Endothelial cell (in vitro differentiated cells): ENCODE measurements around the gene NT5C1B. TPM values are rescaled to one million over a fixed set of nuclear protein-coding genes. Genes with fewer than 3 reads are reported as not detected.

Experiments used
- DNase-seq: peaks from one replicate; pipeline ENCODE4 v3.0.0; 2021; ENCODE audit warnings: low spot score
- H3K27ac Mint-ChIP-seq: one replicate; pipeline ENCODE4 v1.8.0; 2021; ENCODE audit warnings: mixed read lengths, inconsistent platforms; ENCODE audit not compliant: unreplicated experiment
- H3K27me3 Mint-ChIP-seq: one replicate; pipeline ENCODE4 v1.8.0; 2021; ENCODE audit warnings: mild to moderate bottlenecking, moderate library complexity, mixed read lengths, inconsistent platforms; ENCODE audit not compliant: unreplicated experiment
- H3K36me3 Mint-ChIP-seq: one replicate; pipeline ENCODE4 v1.8.0; 2021; ENCODE audit warnings: mild to moderate bottlenecking, low read depth, mixed read lengths, inconsistent platforms; ENCODE audit not compliant: unreplicated experiment
- H3K4me1 Mint-ChIP-seq: one replicate; pipeline ENCODE4 v1.8.0; 2021; ENCODE audit warnings: mild to moderate bottlenecking, mixed read lengths, inconsistent platforms; ENCODE audit not compliant: unreplicated experiment
- H3K4me3 Mint-ChIP-seq: one replicate; pipeline ENCODE4 v1.8.0; 2021; ENCODE audit warnings: mild to moderate bottlenecking, mixed read lengths, inconsistent platforms; ENCODE audit not compliant: unreplicated experiment
- H3K9me3 Mint-ChIP-seq: one replicate; pipeline ENCODE4 v1.8.0; 2021; ENCODE audit warnings: mixed read lengths, inconsistent platforms; ENCODE audit not compliant: unreplicated experiment
- CTCF ChIP-seq: fragments of 200-600 bp; sonication (generic); IDR thresholded peaks from one replicate; pipeline ENCODE4 v1.5.0; 2021; ENCODE audit warnings: antibody characterized with exemption; ENCODE audit not compliant: unreplicated experiment
- total RNA-seq: library from RNA; stranded (reverse); fragmentation: NEBNext Ultra II Directional; extraction: Animal tissue kit (Norgen Biotek cat#: 25700); gene quantifications from one replicate; pipeline ENCODE4 v1.2.1, GENCODE V29; 2021; ENCODE audit not compliant: unreplicated experiment

The NT5C1B gene
- total RNA-seq, 1 donor from 2014 or later, result not detected

- no peak for TF ChIP-seq CTCF
- Mint-ChIP-seq H3K9me3 (no peaks in the 10 kb centered on the region), H3K4me3 (no peak overlapping the region), H3K27ac (no peak overlapping the region), H3K4me1 (no peaks in the 10 kb centered on the region), H3K36me3 (no peaks in the 10 kb centered on the region), H3K27me3 (no peaks in the 10 kb centered on the region)
- DNase-seq, result no peak
Observed at GRCh38 chr2:18527326-18527725, 62.0 kb downstream of the NT5C1B start.

GRCh38 chr2:18526429-18526828 lies 62.9 kb downstream of the NT5C1B start:
- no peak for TF ChIP-seq CTCF
- Mint-ChIP-seq H3K9me3 (no peaks in the 10 kb centered on the region), H3K27ac (no peak overlapping the region), H3K36me3 (no peaks in the 10 kb centered on the region), H3K4me1 (no peaks in the 10 kb centered on the region), H3K27me3 (peaks cover 3% of the 10 kb centered on the region), H3K4me3 (no peak overlapping the region)
- DNase-seq, result no peak

DNA sequence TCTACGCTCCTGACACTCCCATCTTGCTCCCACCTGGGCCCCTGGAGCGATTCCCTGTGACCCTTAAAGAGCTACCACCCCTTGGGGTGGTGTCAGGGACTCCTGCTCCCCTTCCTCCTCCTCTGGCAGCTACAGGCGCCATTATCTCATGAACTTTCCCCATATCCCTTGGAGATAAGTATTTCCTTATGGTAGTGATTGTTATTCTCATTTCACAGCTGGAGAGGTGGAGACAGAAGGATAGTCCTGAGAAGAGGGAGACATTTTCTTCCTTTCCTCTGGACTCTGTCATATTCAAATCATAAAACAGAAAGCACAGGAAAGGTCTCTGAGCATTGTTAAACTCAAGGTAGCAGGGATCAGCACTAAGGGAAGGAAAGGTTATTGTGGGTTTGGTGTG lies 63.5 kb downstream of the NT5C1B start:
- Mint-ChIP-seq H3K9me3 (no peaks in the 10 kb centered on the region), H3K36me3 (no peaks in the 10 kb centered on the region), H3K4me1 (no peaks in the 10 kb centered on the region), H3K4me3 (no peak overlapping the region), H3K27ac (no peak overlapping the region), H3K27me3 (peaks cover 3% of the 10 kb centered on the region)
- no peak for TF ChIP-seq CTCF
- no peak for DNase-seq

- DNase-seq, result no peak
- Mint-ChIP-seq H3K4me3 (no peak overlapping the region), H3K36me3 (no peaks in the 10 kb centered on the region), H3K27me3 (peaks cover 3% of the 10 kb centered on the region), H3K27ac (no peak overlapping the region), H3K9me3 (no peaks in the 10 kb centered on the region), H3K4me1 (no peaks in the 10 kb centered on the region)
- no peak for TF ChIP-seq CTCF
Observed at GRCh38 chr2:18525236-18525635, 64.1 kb downstream of the NT5C1B start.

- Mint-ChIP-seq H3K4me1 (no peaks in the 10 kb centered on the region), H3K36me3 (no peaks in the 10 kb centered on the region), H3K27ac (no peak overlapping the region), H3K27me3 (peaks cover 5% of the 10 kb centered on the region), H3K4me3 (no peak overlapping the region), H3K9me3 (no peaks in the 10 kb centered on the region)
- DNase-seq, result no peak
- TF ChIP-seq CTCF, result no peak
Observed at GRCh38 chr2:18522484-18523146, 66.8 kb downstream of the NT5C1B start.
